NCI-H82 (cell line): ENCODE measurements around the gene SKI.
"Not testable (repeated sequence)": the region's sequence is repeated elsewhere in the genome, so short reads cannot be mapped to it uniquely, and the experiment has no call there.

ENCODE experiments used
- DNase-seq: peaks from one replicate; lab custom pipeline; 2025; lab: John Stamatoyannopoulos, UW

SKI gene

DNA sequence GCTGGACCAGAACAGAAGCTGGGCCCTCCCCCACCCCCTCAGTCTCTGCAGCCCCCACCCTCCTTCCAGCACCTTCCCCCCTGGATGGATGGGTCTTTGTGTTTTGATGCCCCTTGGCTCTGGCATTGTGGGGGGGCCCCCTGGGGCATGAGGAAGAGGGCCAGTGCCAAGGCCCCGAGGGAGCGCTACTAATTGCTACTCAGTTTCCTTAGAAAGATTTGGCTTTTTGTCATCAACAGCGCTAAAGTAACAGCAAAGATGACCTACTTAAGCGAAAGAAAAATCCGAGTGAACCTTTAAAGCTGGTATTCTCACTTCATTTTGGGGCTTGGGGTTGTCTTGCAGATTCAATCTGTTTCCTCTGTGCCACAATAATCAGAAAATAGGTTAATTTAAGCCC, 63.5 kb downstream of the SKI start:
- DNase-seq, result no peak

DNA sequence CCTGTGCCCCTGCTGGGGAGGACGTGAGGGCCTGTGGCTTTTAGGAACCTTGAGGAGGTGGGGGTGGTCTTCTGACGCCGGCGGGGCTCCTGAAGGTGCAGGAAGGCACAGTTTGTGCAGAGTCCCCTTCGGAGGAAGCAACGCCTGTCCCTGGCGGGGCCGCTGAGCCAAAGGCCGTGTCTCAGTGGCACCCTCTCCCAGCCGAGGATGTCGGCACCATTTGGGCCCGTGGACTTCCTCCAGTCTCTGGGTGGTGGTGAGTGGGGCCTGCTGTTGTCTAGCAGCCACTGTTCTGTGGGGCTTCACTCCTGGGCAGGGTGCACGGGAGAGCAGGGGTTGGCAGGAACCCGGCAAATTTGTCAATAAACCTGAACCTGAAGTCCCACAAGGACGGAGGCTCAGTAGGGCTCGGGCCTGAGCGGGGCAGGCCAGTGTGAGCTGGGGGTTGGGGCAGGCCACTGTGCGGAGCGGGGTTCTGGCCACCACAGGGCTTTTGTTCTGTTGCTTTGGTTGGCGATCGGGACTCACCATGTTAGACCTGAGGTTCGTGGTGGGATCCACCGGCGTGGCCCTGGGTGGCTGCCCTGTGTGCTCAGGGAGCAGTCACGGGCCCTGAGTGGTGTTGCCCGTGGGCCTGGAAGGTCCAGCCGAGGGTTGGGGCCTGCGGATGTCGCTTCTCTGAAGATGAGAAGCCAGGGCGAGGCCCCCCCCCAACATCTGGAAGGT, 64.8 kb downstream of the SKI start:
- no peak for DNase-seq

DNA sequence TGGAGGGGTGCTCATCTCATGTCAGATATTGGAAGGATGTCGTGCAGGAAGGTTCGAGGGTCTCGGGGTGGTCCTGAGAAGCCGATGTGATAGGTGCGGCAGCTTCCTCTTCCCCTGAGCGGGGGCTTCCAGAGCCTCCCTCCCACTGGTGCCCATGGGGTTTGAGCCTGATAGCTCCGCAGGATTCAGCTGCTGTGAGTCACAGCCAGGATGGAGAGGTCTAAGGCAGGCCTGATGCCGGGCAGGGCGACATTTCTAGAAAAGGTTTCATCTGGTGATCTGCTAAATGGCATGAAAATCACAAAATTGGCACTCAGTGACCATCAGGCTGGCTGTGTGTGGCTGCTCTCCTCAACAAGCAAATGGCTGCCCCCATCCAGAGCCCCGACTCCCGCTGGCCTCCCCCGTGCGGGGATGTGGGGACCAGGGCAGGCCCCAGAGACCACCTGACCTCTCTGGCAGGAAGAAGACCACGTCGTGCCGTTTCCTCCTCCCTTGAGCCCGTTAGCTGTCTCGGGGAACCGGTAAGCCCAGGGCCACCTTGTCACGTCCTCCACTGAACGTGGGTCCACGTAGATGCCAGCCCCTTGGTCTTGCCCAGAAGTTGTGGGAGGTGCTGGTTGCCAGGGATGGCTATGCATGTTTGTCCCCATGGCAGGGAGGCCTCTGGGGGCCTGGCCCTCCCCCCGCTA, 66.1 kb downstream of the SKI start:
- no peak for DNase-seq

DNA sequence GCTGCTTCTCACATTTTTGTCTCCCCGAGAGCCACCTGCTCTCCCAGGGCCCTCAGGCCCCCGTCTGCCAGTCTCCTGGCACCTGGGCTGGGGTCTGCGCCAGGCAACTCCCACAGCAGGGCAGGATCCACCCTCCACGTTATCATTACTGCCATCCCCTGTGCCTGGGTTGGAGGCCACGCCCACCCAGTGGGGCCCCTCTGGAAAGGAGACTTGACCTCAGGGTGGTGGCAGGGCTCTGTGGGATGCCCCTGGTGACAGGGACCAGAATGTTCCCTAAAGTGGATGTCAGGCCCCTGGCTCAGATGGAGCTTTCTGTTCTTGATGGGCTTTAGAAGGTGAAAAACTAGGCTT, 66.6 kb downstream of the SKI start:
- no peak for DNase-seq

- DNase-seq, result no peak
These were observed 67.4 kb downstream of the SKI start for GRCh38 chr1:2295526-2295925.

- DNase-seq, result not testable (repeated sequence)
These were observed 68.1 kb downstream of the SKI start for GRCh38 chr1:2296211-2296610.

DNA sequence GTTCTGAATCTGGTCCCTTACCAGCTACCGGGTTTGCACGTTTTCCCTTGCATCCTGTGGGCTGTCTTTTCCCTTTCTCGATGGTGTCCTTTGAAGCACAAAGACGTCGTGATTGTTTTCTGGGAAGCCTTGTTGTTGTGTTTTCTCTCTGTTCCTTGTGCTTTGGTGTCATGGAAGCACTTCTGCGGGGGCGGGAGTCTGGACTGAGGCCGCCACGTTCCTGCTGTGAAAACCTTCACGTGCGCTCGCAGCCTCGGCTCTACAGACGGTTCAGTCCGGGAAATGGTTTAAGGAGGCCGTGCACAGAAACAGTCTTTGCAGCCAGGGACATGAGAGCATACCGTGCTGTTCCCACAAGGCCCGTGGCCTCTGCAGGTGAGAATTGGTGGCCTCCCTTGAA, 68.5 kb downstream of the SKI start:
- no peak for DNase-seq

- no peak for DNase-seq
These were observed 69.3 kb downstream of the SKI start for GRCh38 chr1:2297246-2298011.

DNA sequence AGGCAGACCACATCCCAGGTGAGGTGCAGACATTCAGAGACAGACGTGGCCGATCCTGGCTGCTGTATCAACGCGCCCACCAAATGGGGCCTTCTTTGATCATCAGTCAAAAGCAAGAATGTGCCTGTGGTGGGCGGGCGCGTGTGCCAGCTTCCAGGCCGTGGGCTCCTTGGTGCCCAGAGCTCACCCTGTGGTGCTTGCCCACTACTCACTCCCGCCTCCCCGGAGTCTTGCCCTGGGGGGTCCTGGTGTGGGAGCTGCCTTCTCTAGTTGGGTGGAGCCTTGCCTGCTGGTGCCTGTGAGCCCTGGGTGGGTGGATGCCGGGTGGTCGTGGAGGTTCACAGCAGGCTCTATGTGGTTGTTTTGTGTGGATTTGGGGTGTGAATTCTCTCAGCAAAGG, 70.6 kb downstream of the SKI start:
- DNase-seq, result no peak

GRCh38 chr1:2299131-2299627, 71.1 kb downstream of the SKI start:
- DNase-seq, result no peak

DNA sequence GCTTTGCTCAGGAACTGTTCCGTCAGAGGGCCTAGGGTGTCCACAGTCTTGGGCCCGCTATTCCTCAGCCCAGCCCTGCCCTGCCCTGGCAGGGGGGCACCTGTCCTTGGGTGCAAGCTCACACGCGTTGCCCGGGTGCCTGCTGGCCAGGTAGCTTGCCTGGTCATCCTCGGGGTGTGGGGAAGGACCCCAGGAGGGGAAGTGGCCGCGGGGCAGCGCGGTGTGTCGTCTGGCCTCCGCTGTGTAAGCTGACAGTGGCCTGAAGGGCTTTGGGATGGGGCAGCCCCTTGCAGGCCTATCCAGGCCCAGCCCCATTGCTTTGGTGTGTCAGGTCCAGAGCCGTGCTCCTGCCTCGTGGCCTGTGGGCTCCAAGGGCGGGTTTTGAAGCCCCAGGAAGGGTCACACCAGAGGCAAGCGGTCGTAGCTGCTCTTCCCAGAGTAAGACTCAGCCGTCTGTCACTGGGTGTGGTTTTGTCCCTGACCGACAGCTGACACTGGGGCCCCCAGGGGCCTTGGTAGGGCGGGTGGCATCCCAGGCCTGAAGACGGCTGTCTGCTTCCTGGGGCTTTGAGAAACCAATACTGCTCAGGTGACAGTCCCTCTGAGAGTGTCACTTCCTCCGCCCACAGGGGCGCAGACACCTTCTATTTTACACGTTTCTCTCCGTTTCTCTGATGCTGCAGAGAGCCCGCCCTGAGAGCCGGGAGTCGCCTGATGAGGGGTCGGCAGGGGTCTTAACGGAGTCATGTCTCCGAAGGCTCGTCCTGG, 72.1 kb downstream of the SKI start:
- DNase-seq, result no peak

DNA sequence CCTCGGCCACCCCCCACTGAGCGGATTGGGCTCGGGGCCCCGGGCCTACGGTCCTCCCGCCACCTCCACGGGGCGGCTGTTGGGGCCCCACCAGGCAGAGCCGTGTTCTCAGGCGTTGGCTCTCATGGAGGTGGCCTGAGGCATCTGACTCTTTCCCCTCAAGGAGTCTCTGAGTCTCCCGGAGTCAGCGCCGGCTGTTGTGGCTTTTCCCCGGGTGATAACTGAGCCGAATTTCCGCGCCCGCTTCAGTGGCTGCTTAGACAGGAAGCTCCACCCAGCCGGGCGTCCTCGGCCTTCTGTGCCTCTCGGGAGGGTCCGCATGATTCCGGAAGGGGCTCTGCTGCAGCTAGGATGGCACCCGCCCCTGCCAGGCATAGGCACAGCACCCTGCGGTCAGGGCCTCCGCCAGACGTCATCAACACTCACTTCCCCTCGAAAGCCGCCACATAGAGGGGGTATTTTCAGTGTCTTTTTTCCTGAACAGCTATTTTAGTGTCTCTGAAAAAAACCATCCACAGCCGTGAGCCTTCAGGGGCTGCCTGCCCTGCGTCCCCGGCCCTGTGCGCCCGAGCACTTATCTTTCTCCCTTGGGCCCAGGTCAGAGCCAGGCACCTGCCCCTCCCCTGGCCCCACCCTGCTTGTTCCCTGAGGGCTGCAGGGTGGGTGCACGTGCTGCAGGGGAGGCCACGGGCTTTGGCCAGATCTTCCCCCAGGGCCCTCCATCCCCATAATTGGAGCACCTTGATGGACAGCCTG, 72.9 kb downstream of the SKI start:
- DNase-seq, result no peak

GRCh38 chr1:2301607-2302291, 73.6 kb downstream of the SKI start:
- no peak for DNase-seq

- no peak for DNase-seq
These were observed 74.3 kb downstream of the SKI start for GRCh38 chr1:2302292-2302925.

- DNase-seq, result no peak
These were observed 75.1 kb downstream of the SKI start for GRCh38 chr1:2303016-2303775.

- no peak for DNase-seq
These were observed 75.7 kb downstream of the SKI start for GRCh38 chr1:2303781-2304180.

GRCh38 chr1:2304282-2304681, 76.2 kb downstream of the SKI start:
- DNase-seq, result no peak

DNA sequence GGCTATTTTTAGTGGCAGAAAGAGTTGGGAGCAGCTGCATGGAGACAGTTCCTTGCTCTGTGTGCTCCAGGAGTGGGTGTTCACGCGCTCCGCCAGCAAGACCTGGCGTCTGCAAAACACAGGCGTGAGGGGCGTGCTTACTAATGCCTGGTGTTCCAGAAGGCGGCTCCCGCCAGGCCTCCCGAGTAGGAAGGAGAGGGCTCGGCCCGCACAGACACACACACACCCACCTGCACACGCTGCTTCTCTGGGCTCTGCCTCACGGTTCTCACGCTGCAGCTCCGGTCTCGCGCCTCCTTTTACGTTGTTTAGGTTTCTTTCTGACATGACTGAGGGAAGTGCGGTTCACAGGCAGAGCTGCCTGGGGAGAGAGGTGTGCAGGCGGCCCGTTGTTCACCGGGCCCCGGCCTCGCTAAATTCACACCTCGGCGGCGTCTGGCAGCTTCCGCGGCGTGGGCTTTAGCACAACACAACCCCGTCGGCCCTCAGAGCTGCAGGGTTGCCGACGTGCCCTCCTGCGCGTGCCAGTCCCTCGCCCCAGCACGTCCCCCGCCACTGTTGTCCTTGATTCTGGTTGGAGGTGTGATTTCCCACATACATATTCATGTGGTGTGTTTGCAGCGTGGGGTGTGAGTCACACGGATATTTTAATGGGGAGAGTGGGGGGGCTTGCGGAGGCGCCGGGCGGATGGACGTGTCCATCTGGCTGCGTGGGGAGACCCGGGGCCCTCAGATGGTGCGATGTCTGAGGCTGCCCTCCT, 77.0 kb downstream of the SKI start:
- DNase-seq, result no peak
